Endothelial cell of umbilical vein (primary cell): ENCODE measurements around the gene SLIT1. TPM values are rescaled to one million over a fixed set of nuclear protein-coding genes. Genes with fewer than 3 reads are reported as not detected.

Experiments used
- BruUV-seq: library from RNA; stranded (reverse); fragments of 400-500 nt; replicated peaks from 2 replicates; lab custom pipeline; 2021; lab: Mats Ljungman, UMichigan
- CTCF ChIA-PET: fragments of 300-600, 350-600 bp; sonication (Branson Sonifier 250); formaldehyde crosslinking; loops from one replicate; lab custom pipeline; 2021; ENCODE audit warnings: antibody characterized with exemption, inconsistent platforms; lab: Charles Lee
- POLR2A ChIA-PET: fragments of 300-600, 350-600 bp; sonication (Branson Sonifier 250); formaldehyde crosslinking; loops from one replicate; lab custom pipeline; 2021; ENCODE audit warnings: antibody characterized with exemption, inconsistent platforms; lab: Charles Lee
- DNase-seq: peaks from one replicate; pipeline ENCODE4 v3.0.0-alpha.2; 2011; ENCODE audit warnings: low read depth, low spot score
- FAIRE-seq: peaks from 2 replicates; lab custom pipeline; 2011; peaks lifted over from hg19 to GRCh38; lab: Jason Lieb, UNC
- H2AFZ ChIP-seq: 2 replicates; pipeline ENCODE4 v1.6.0; 2012; ENCODE audit warnings: low read depth, low read length, control low read depth, inconsistent platforms
- H3K27ac ChIP-seq: 2 replicates; pipeline ENCODE4 v1.5.1; 2011; ENCODE audit warnings: low read depth, mild to moderate bottlenecking, control low read depth, low read length, moderate library complexity; ENCODE audit not compliant: insufficient read depth
- H3K27me3 ChIP-seq, 2 experiments: 2 replicates each; pipeline versions ENCODE4 v1.6.0 to v1.6.1; 2011; ENCODE audit warnings: low read length in 2 of 2, mixed read lengths in 1 of 2; ENCODE audit not compliant: control insufficient read depth in 2 of 2, insufficient read depth in 2 of 2
- H3K36me3 ChIP-seq, 2 experiments: 2 replicates in 1 of 2; 3 replicates in 1 of 2; pipeline ENCODE4 v1.5.1; 2011; ENCODE audit warnings: low read length in 2 of 2, mild to moderate bottlenecking in 1 of 2, moderate library complexity in 1 of 2; ENCODE audit not compliant: control insufficient read depth in 2 of 2, insufficient read depth in 2 of 2; ENCODE audit errors: extremely low read depth in 1 of 2
- H3K4me1 ChIP-seq: 3 replicates; pipeline ENCODE4 v1.5.1; 2011; ENCODE audit warnings: mild to moderate bottlenecking, low read length; ENCODE audit not compliant: control insufficient read depth, insufficient read depth; ENCODE audit errors: extremely low read depth
- H3K4me2 ChIP-seq: 2 replicates; pipeline ENCODE4 v1.6.1; 2011; ENCODE audit warnings: low read length, control low read depth, mixed read lengths; ENCODE audit not compliant: insufficient read depth
- H3K4me3 ChIP-seq, 3 experiments: fragments of 200-600 bp in 1 of 3; sonication (generic), shearing (Covaris generic) in 1 of 3; replicated peaks in 1 of 3; 2 replicates each; pipeline ENCODE4 v1.5.1; 2011 to 2016; ENCODE audit warnings: control low read depth in 3 of 3, low read length in 3 of 3, mild to moderate bottlenecking in 2 of 3, inconsistent platforms in 1 of 3, low read depth in 1 of 3, moderate library complexity in 1 of 3; ENCODE audit not compliant: insufficient read depth in 1 of 3
- H3K79me2 ChIP-seq: 2 replicates; pipeline ENCODE4 v1.6.0; 2012; ENCODE audit warnings: low read length, inconsistent platforms; ENCODE audit not compliant: control insufficient read depth, insufficient read depth
- H3K9ac ChIP-seq: replicated peaks from 2 replicates; pipeline ENCODE3; 2011; ENCODE audit warnings: low read length, control low read depth; ENCODE audit not compliant: insufficient read depth; ENCODE audit errors: extremely low read depth
- H3K9me1 ChIP-seq: replicated peaks from 3 replicates; pipeline ENCODE4 v1.6.0; 2011; ENCODE audit warnings: mild to moderate bottlenecking, low read length; ENCODE audit not compliant: control insufficient read depth, insufficient read depth; ENCODE audit errors: extremely low read depth
- H3K9me3 ChIP-seq: replicated peaks from 2 replicates; pipeline ENCODE4 v1.5.1; 2012; ENCODE audit warnings: low read length, inconsistent platforms; ENCODE audit not compliant: control insufficient read depth, insufficient read depth
- H4K20me1 ChIP-seq: replicated peaks from 2 replicates; pipeline ENCODE3; 2011; ENCODE audit warnings: mild to moderate bottlenecking, low read length; ENCODE audit not compliant: control insufficient read depth, insufficient read depth; ENCODE audit errors: extremely low read depth
- FOS ChIP-seq: IDR thresholded peaks from 2 replicates; pipeline ENCODE4 v1.6.1; 2011; ENCODE audit warnings: mild to moderate bottlenecking, low read length, moderate library complexity, borderline replicate concordance; ENCODE audit not compliant: insufficient read depth
- MYC ChIP-seq: IDR thresholded peaks from one replicate; pipeline ENCODE4 v1.6.1; 2011; ENCODE audit warnings: mild to moderate bottlenecking, low read depth, low read length
- POLR2A ChIP-seq: IDR thresholded peaks from 2 replicates; pipeline ENCODE4 v1.6.1; 2012; ENCODE audit warnings: low read depth, mild to moderate bottlenecking, control low read depth, low read length
- POLR2AphosphoS5 ChIP-seq: IDR thresholded peaks from 2 replicates; pipeline ENCODE4 v1.6.1; 2012; ENCODE audit warnings: low read depth, mild to moderate bottlenecking, control low read depth, low read length, moderate library complexity; ENCODE audit not compliant: insufficient read depth
- dilution Hi-C: fragments of 300-500 bp; cut with MboI; formaldehyde crosslinking; loops from one replicate; pipeline ENCODE4 v1.15.0; 2019; ENCODE audit warnings: low sequenced_read_pairs; ENCODE audit not compliant: extremely low pct_ligation_motif_present
- intact Hi-C: fragments of 100-400 bp; cut with micrococcal nuclease; formaldehyde crosslinking; loops from one replicate; pipeline ENCODE4 v1.10.0; 2022
- polyA plus RNA-seq, 4 experiments: library from polyadenylated mRNA; depleted of rRNA in 3 of 4; stranded (reverse) in 3 of 4; unstranded in 1 of 4; fragments of >200 nt; gene quantifications; 2 replicates each; pipeline versions ENCODE4 v1.2.1 to v1.2.3, GENCODE V29; 2011 to 2012; ENCODE audit warnings: missing spikeins in 1 of 4
- total RNA-seq: library from RNA; stranded (reverse); gene quantifications from 2 replicates; pipeline ENCODE4 v1.2.3, GENCODE V29; 2021
- TF ChIP-seq, protein P1 (sequence below), 2 donors: IDR thresholded peaks; 1 replicate in 1 of 2; 2 replicates in 1 of 2; pipeline ENCODE4 v1.5.1; 2011; ENCODE audit warnings: low read length in 2 of 2, mild to moderate bottlenecking in 2 of 2, moderate library complexity in 2 of 2, control low read depth in 1 of 2, inconsistent platforms in 1 of 2, low read depth in 1 of 2; ENCODE audit not compliant: insufficient read depth in 1 of 2; ENCODE audit errors: extremely low read depth in 1 of 2
- TF ChIP-seq, protein P2 (sequence below): IDR thresholded peaks from 2 replicates; pipeline ENCODE4 v1.6.1; 2011; ENCODE audit not compliant: insufficient read depth, insufficient read length

SLIT1 gene
- total and polyA plus RNA-seq, 2 donors (not counting 3 experiments of a cell fraction or from before 2014, with no cell fraction given) = 0.04 to 0.20 TPM

DNA sequence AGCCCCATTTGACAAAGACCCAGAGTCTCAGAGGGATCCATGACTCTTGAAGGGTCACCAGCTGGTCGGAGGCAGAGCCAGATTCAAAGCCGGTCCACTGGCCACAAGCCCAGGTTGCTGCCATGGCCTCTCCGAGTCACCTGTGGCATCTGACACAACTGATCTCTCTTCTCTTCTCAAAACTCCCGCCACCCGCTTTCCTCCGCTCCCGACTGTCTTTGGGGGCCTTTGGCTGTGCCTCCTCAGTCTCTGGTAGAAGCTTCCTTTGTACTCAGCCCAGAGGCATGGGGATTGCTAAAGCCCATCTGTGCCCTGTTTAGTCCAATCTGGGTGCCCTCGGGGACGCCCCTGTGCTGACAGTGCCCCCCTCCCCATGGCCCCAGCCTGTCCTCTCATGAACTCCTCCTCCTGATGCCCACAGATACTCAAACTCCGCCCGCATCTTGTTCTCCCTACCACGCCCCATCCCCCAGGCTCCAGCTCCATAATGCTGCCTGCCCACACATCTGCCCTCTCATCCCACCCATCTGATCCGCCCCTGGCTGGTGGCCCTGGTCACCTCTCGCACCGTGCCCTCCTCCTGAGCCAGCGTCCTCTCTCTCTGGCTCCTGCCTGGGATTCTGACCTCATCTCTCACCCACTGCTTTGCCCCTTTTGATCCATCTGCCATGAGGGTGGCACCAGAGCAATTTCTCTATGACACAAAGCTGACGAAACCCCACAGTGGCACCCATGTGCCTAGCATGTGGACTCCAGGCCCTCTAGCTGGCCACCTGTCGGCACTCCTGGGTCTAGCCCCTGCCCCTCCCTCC, 150.6 kb downstream of the SLIT1 start:
- ChIA-PET CTCF (interaction anchor here (1.1 to 5.8 kb wide), 6 partner anchors 11 to 664 kb away, joined by 3 to 161 read pairs (median 4); no protein-coding TSS in a partner anchor), POLR2A (no interaction called here)
- Histone ChIP-seq H3K27ac (no peak overlapping the region), H3K4me2 (no peak overlapping the region), H4K20me1 (no peaks in the 10 kb centered on the region), H3K79me2 (no peaks in the 10 kb centered on the region), H3K9me3 (no peaks in the 10 kb centered on the region), H3K4me1 (peaks cover 5% of the 10 kb centered on the region), H3K9me1 (no peaks in the 10 kb centered on the region), H3K4me3 (no peak overlapping the region), H3K27me3 (peaks cover 0 to 2% of the 10 kb centered on the region in 2 experiments), H2AFZ (no peak overlapping the region), H3K9ac (no peak overlapping the region), H3K36me3 (no peaks in the 10 kb centered on the region)
- dilution Hi-C loops = no loop called here
- no TSS peak for BruUV-seq
- intact Hi-C loops = loop anchor here (5.0 kb wide), 1 partner anchor 248 kb away; no protein-coding TSS in a partner anchor
- no peak for TF ChIP-seq FOS
- TF ChIP-seq POLR2AphosphoS5 = no peak
- TF ChIP-seq POLR2A = no peak
- TF ChIP-seq MYC = no peak
- TF ChIP-seq, protein P1, sequence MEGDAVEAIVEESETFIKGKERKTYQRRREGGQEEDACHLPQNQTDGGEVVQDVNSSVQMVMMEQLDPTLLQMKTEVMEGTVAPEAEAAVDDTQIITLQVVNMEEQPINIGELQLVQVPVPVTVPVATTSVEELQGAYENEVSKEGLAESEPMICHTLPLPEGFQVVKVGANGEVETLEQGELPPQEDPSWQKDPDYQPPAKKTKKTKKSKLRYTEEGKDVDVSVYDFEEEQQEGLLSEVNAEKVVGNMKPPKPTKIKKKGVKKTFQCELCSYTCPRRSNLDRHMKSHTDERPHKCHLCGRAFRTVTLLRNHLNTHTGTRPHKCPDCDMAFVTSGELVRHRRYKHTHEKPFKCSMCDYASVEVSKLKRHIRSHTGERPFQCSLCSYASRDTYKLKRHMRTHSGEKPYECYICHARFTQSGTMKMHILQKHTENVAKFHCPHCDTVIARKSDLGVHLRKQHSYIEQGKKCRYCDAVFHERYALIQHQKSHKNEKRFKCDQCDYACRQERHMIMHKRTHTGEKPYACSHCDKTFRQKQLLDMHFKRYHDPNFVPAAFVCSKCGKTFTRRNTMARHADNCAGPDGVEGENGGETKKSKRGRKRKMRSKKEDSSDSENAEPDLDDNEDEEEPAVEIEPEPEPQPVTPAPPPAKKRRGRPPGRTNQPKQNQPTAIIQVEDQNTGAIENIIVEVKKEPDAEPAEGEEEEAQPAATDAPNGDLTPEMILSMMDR (IDR thresholded peaks at IDR 0.05; ENCODE audit: extremely low read depth in 1 of 2, insufficient read depth in 1 of 2, low read depth in 1 of 2, low read length in 2 of 2) = no peak
- TF ChIP-seq, protein P2, sequence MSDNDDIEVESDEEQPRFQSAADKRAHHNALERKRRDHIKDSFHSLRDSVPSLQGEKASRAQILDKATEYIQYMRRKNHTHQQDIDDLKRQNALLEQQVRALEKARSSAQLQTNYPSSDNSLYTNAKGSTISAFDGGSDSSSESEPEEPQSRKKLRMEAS = no peak
- DNase-seq (no peak), FAIRE-seq (no peak)
